OCI-LY1 (cell line): ENCODE results near the gene DUSP3.
A peak's percentile ranks its signal among the peaks of the same experiment; 100 is the strongest.

Source experiments
- H2AFZ ChIP-seq: fragments of 200-600 bp; sonication (generic), shearing (Covaris generic); 2 replicates; pipeline ENCODE4 v1.6.0; 2014; ENCODE audit warnings: antibody characterized with exemption, mild to moderate bottlenecking, low read length
- H3F3A ChIP-seq: fragments of 200-600 bp; sonication (generic), shearing (Covaris generic); 2 replicates; pipeline ENCODE4 v1.6.0; 2014; ENCODE audit warnings: mild to moderate bottlenecking, antibody characterized with exemption, low read length, moderate library complexity; ENCODE audit not compliant: insufficient read depth
- H3K27ac ChIP-seq: fragments of 200-600 bp; sonication (generic); 2 replicates; pipeline ENCODE4 v1.5.1; 2014; ENCODE audit warnings: low read length, mixed run types, mild to moderate bottlenecking, low read depth; ENCODE audit not compliant: poor library complexity, severe bottlenecking
- H3K27me3 ChIP-seq: fragments of 200-600 bp; sonication (generic); 2 replicates; pipeline ENCODE4 v1.6.0; 2014; ENCODE audit warnings: antibody characterized with exemption, mild to moderate bottlenecking, low read length, moderate library complexity; ENCODE audit not compliant: insufficient read depth
- H3K36me3 ChIP-seq: fragments of 200-600 bp; sonication (generic); 2 replicates; pipeline ENCODE4 v1.6.1; 2014; ENCODE audit warnings: mild to moderate bottlenecking, antibody characterized with exemption, low read length, moderate library complexity, mixed read lengths; ENCODE audit not compliant: insufficient read depth
- H3K4me1 ChIP-seq: fragments of 200-600 bp; sonication (generic); 2 replicates; pipeline ENCODE4 v1.5.1; 2014; ENCODE audit warnings: mild to moderate bottlenecking, low read length, moderate library complexity; ENCODE audit not compliant: insufficient read depth, severe bottlenecking
- H3K4me2 ChIP-seq: fragments of 200-600 bp; sonication (generic), shearing (Covaris generic); 2 replicates; pipeline ENCODE4 v1.6.1; 2014; ENCODE audit warnings: low read length
- H3K4me3 ChIP-seq: fragments of 200-600 bp; sonication (generic); 2 replicates; pipeline ENCODE4 v1.5.1; 2014; ENCODE audit warnings: low read length, low read depth, mild to moderate bottlenecking, mixed read lengths; ENCODE audit not compliant: poor library complexity, severe bottlenecking
- H3K79me2 ChIP-seq: fragments of 200-600 bp; shearing (Covaris generic); 2 replicates; pipeline ENCODE4 v1.6.1; 2016; ENCODE audit warnings: mixed run types, low read length, mixed read lengths; ENCODE audit not compliant: insufficient read depth
- H3K9ac ChIP-seq: fragments of 200-600 bp; sonication (generic), shearing (Covaris generic); 2 replicates; pipeline ENCODE4 v1.6.1; 2014; ENCODE audit warnings: mild to moderate bottlenecking, low read length, mixed read lengths
- H3K9me2 ChIP-seq: fragments of 200-600 bp; sonication (generic), shearing (Covaris generic); 2 replicates; pipeline ENCODE4 v1.6.1; 2014; ENCODE audit warnings: low read depth, mild to moderate bottlenecking, low read length, mixed read lengths
- H3K9me3 ChIP-seq: fragments of 200-600 bp; shearing (Covaris generic); 2 replicates; pipeline ENCODE4 v1.6.1; 2014; ENCODE audit warnings: low read length, mixed read lengths
- H4K20me1 ChIP-seq: fragments of 200-600 bp; sonication (generic), shearing (Covaris generic); 2 replicates; pipeline ENCODE4 v1.6.0; 2016; ENCODE audit warnings: mild to moderate bottlenecking, low read length; ENCODE audit not compliant: insufficient read depth
- EZH2 ChIP-seq: fragments of 200-600 bp; sonication (generic), shearing (Covaris generic); IDR thresholded peaks from 2 replicates; pipeline ENCODE4 v1.8.0; 2017; ENCODE audit warnings: borderline replicate concordance, mixed run types, mild to moderate bottlenecking, antibody characterized with exemption, low read length, moderate library complexity, mixed read lengths
- TF ChIP-seq, protein P1 (sequence below): fragments of 200-600 bp; sonication (generic), shearing (Covaris generic); IDR thresholded peaks from 2 replicates; pipeline ENCODE4 v1.5.1; 2017; ENCODE audit warnings: mild to moderate bottlenecking, antibody characterized with exemption, low read length, moderate library complexity, mixed read lengths

DUSP3 gene

DNA sequence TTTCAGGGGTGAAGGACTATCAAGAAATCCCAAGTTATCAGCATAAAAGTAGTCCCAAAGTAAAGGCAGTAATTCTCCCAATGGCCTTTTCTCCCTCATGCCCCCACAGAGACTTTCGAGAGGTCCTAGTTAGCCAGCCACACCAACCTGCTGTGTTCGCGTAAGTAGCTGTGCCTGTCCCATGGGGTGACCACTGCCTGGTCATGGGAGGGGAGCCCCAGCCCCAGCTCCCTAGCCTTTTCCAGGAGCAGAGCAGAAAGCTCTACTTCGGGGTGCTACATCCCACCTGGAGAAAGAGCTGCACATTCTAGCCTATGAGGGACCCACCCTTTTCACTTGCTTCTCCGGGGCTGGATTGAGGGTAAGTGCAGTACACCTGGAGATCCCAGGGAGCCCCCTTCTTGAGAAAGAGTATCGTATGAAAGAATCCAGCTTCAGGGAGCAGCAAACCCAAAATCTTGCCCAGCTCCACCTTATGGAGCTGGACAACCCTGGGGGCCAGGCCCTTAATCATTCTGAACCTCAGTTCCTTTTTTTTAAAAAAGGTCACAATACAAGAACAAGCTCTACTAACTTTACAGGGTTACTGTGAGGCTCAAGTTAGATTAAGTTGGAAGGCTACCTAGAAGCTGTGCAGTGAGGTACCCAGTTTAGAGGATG, 11.6 kb downstream of the DUSP3 start:
- H3K4me3 ChIP-seq: no peak overlapping the region
- H3K27ac ChIP-seq: no peak overlapping the region
- no peaks in the 10 kb centered on the region for H3K27me3 ChIP-seq
- no peak overlapping the region for H3K9ac ChIP-seq
- TF ChIP-seq, protein P1, sequence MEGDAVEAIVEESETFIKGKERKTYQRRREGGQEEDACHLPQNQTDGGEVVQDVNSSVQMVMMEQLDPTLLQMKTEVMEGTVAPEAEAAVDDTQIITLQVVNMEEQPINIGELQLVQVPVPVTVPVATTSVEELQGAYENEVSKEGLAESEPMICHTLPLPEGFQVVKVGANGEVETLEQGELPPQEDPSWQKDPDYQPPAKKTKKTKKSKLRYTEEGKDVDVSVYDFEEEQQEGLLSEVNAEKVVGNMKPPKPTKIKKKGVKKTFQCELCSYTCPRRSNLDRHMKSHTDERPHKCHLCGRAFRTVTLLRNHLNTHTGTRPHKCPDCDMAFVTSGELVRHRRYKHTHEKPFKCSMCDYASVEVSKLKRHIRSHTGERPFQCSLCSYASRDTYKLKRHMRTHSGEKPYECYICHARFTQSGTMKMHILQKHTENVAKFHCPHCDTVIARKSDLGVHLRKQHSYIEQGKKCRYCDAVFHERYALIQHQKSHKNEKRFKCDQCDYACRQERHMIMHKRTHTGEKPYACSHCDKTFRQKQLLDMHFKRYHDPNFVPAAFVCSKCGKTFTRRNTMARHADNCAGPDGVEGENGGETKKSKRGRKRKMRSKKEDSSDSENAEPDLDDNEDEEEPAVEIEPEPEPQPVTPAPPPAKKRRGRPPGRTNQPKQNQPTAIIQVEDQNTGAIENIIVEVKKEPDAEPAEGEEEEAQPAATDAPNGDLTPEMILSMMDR: no peak
- TF ChIP-seq EZH2: no peak
- no peaks in the 10 kb centered on the region for H4K20me1 ChIP-seq
- no peaks in the 10 kb centered on the region; the same call in 1 of the 2 replicates for H3K36me3 ChIP-seq
- no peaks in the 10 kb centered on the region for H3K79me2 ChIP-seq
- no peaks in the 10 kb centered on the region for H3K9me2 ChIP-seq
- H3K9me3 ChIP-seq: no peaks in the 10 kb centered on the region
- H3K4me2 ChIP-seq: no peak overlapping the region
- no peaks in the 10 kb centered on the region for H3F3A ChIP-seq
- no peaks in the 10 kb centered on the region for H3K4me1 ChIP-seq
- H2AFZ ChIP-seq: no peak overlapping the region

DNA sequence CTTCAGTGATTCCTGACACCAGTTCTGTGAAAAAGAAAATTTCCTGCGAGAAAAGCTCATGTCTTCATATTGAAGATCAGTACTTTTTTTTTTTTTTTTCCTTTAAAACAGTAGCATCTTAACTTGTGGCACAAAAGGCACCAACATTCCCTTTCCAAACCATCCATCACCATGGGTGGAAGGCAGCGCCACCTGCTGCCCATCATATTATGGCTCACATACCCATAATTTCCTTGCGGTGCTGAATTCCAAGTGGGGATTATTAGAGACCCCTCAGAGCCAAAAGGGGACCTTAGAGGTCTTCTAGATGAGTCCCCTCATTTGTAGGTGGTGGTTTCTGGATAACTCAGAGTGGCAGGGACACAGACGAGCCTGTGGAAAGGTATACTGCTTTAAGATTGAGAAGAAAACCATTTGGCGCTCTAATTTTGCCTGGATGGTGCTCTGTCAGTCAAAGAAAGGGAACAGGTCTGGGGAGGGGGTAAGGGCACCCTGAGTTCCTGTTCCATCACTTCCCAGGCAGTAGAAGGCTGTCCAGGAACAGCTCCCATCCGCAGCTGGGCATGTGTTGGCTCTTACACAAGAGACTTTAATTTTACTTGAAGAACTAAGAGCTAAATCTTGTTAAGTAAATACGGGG, 12.2 kb downstream of the DUSP3 start:
- H3K9me2 ChIP-seq: no peaks in the 10 kb centered on the region
- no peaks in the 10 kb centered on the region; the same call in 1 of the 2 replicates for H3K36me3 ChIP-seq
- H2AFZ ChIP-seq: no peak overlapping the region
- no peaks in the 10 kb centered on the region for H3K4me1 ChIP-seq
- no peak overlapping the region for H3K9ac ChIP-seq
- no peaks in the 10 kb centered on the region for H3K79me2 ChIP-seq
- no peaks in the 10 kb centered on the region for H3K9me3 ChIP-seq
- H3F3A ChIP-seq: no peaks in the 10 kb centered on the region
- H3K27me3 ChIP-seq: no peaks in the 10 kb centered on the region
- no peak overlapping the region for H3K27ac ChIP-seq
- no peak overlapping the region for H3K4me2 ChIP-seq
- TF ChIP-seq, protein P1: peak; percentile 93
- no peak for TF ChIP-seq EZH2
- H4K20me1 ChIP-seq: no peaks in the 10 kb centered on the region
- H3K4me3 ChIP-seq: no peak overlapping the region

DNA sequence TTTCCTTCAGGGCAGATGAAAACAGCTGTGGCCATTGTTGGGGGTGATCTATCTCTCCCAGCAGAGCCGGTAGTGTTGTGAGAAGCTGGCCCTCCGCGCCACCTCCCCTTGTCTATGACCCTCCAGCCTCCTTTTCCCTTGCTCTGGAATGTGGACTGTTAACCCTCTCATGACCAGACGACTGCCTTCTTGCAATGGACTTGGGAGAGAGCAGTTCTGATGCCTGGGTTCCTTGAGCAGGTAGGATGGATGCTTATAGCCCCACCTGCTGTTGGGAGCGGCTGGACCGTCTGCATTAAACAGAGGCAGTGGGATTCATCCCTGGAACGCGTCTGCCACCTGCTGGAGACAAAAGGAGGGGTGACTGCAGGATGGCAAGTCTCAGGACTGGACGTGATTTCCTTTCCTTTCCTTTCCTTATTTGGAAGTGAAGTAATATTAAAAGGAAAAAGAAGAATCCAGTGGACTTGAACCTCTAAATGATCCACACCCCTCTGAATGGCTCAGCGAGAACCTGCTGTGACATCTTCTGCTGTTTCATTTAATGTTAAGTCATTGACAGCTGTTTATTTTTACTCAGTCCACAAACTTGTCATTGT, 18.4 kb downstream of the DUSP3 start:
- H2AFZ ChIP-seq: no peak overlapping the region
- H3K27me3 ChIP-seq: peaks cover 4% of the 10 kb centered on the region; the same call in 1 of the 2 replicates
- H3K9me3 ChIP-seq: no peaks in the 10 kb centered on the region
- TF ChIP-seq, protein P1: peak; percentile 100
- no peak for TF ChIP-seq EZH2
- no peak overlapping the region for H3K9ac ChIP-seq
- H3F3A ChIP-seq: no peaks in the 10 kb centered on the region
- H3K36me3 ChIP-seq: no peaks in the 10 kb centered on the region
- H3K9me2 ChIP-seq: no peaks in the 10 kb centered on the region
- no peak overlapping the region for H3K27ac ChIP-seq
- H3K4me3 ChIP-seq: no peak overlapping the region
- no peaks in the 10 kb centered on the region for H3K4me1 ChIP-seq
- H3K79me2 ChIP-seq: no peaks in the 10 kb centered on the region
- H4K20me1 ChIP-seq: no peaks in the 10 kb centered on the region
- no peak overlapping the region for H3K4me2 ChIP-seq
